HepG2 (cell line): Measurements from ENCODE around the gene ANKRD65. TPM values are rescaled to one million over a fixed set of nuclear protein-coding genes. Genes with fewer than 3 reads are reported as not detected.

Source experiments
- FOSL1 ChIP-seq: sonication (generic); formaldehyde crosslinking; IDR thresholded peaks from 2 replicates; pipeline ENCODE4 v1.9.0; 2021; ENCODE audit warnings: missing genetic modification reagents, borderline replicate concordance
- HNF4A ChIP-seq: sonication (generic); formaldehyde crosslinking; IDR thresholded peaks from 2 replicates; pipeline ENCODE4 v1.4.0; 2020; ENCODE audit warnings: missing genetic modification reagents
- KLF16 ChIP-seq, 2 experiments: sonication (generic) in 1 of 2; formaldehyde crosslinking in 1 of 2; IDR thresholded peaks; 2 replicates each; pipeline versions ENCODE4 v1.6.1 to v1.8.0; 2016 to 2023; ENCODE audit warnings: missing genetic modification reagents in 2 of 2, missing compliant biosample characterization in 1 of 2
- PITX1 ChIP-seq: sonication (generic); formaldehyde crosslinking; IDR thresholded peaks from 2 replicates; pipeline ENCODE4 v1.5.1; 2020; ENCODE audit warnings: mild to moderate bottlenecking, missing genetic modification reagents
- PTBP1 ChIP-seq: fragments of 200-400 bp; formaldehyde crosslinking; IDR thresholded peaks from 2 replicates; pipeline ENCODE4 v1.6.1; 2018; ENCODE audit warnings: low read length, low read depth; ENCODE audit not compliant: poor library complexity, severe bottlenecking
- RARG ChIP-seq: sonication (generic); formaldehyde crosslinking; IDR thresholded peaks from 2 replicates; pipeline ENCODE4 v1.4.0; 2020; ENCODE audit warnings: low read depth, mild to moderate bottlenecking, missing genetic modification reagents
- RXRA ChIP-seq: sonication (generic); formaldehyde crosslinking; IDR thresholded peaks from 2 replicates; pipeline ENCODE4 v1.5.1; 2020; ENCODE audit warnings: missing genetic modification reagents
- SIX4 ChIP-seq: sonication (generic); formaldehyde crosslinking; IDR thresholded peaks from 2 replicates; pipeline ENCODE4 v1.4.0; 2020; ENCODE audit warnings: missing genetic modification reagents
- TOPORS ChIP-seq: sonication (generic); formaldehyde crosslinking; IDR thresholded peaks from 2 replicates; pipeline ENCODE4 v1.8.0; 2023; ENCODE audit warnings: mild to moderate bottlenecking, missing genetic modification reagents
- ZNF430 ChIP-seq: sonication (generic); formaldehyde crosslinking; IDR thresholded peaks from 2 replicates; pipeline ENCODE4 v1.9.0; 2021; ENCODE audit warnings: mild to moderate bottlenecking, missing genetic modification reagents
- ZNF619 ChIP-seq: sonication (generic); formaldehyde crosslinking; IDR thresholded peaks from 2 replicates; pipeline ENCODE4 v1.4.0; 2020; ENCODE audit warnings: mild to moderate bottlenecking, missing genetic modification reagents
- polyA plus RNA-seq, 8 experiments: library from polyadenylated mRNA; depleted of rRNA in 3 of 8; stranded (reverse) in 7 of 8; unstranded in 1 of 8; fragments of >200 nt; fragmentation: Illumina TruSeq in 4 of 8; extraction: Trizol in 4 of 8; gene quantifications; 2 replicates each; pipeline versions ENCODE4 v1.2.1 to v1.2.3, GENCODE V29; 2011 to 2016; ENCODE audit warnings: low read depth in 4 of 8, missing spikeins in 1 of 8, mixed read lengths in 1 of 8; ENCODE audit not compliant: insufficient read depth in 1 of 8
- total RNA-seq, 5 experiments: library from RNA; depleted of rRNA; stranded (reverse); fragments of >200 nt; fragmentation: Illumina TruSeq; extraction: Trizol; gene quantifications; 2 replicates each; pipeline ENCODE4 v1.2.3, GENCODE V29; 2016; ENCODE audit warnings: low read depth in 1 of 5
- TF ChIP-seq, protein P1 (sequence below): sonication (generic); formaldehyde crosslinking; IDR thresholded peaks from 2 replicates; pipeline ENCODE4 v1.4.0; 2020; ENCODE audit warnings: missing genetic modification reagents
- TF ChIP-seq, protein P2 (sequence below): sonication (generic); formaldehyde crosslinking; IDR thresholded peaks from 2 replicates; pipeline ENCODE4 v1.8.0; 2022; ENCODE audit warnings: mild to moderate bottlenecking, missing genetic modification reagents, borderline replicate concordance
- TF ChIP-seq, protein P3 (sequence below): IDR thresholded peaks from 2 replicates; pipeline ENCODE4 v1.6.1; 2016; ENCODE audit warnings: low read depth
- TF ChIP-seq, protein P4 (sequence below), 2 experiments: sonication (generic) in 1 of 2; formaldehyde crosslinking in 1 of 2; IDR thresholded peaks; 2 replicates each; pipeline versions ENCODE4 v1.5.1 to v1.6.1; 2011 to 2020; ENCODE audit warnings: borderline replicate concordance in 1 of 2, low read depth in 1 of 2, low read length in 1 of 2, mild to moderate bottlenecking in 1 of 2, missing genetic modification reagents in 1 of 2, moderate library complexity in 1 of 2
- TF ChIP-seq, protein P5 (sequence below): sonication (generic); formaldehyde crosslinking; IDR thresholded peaks from 2 replicates; pipeline ENCODE4 v1.4.0; 2020; ENCODE audit warnings: missing genetic modification reagents, borderline replicate concordance
- TF ChIP-seq, protein P6 (sequence below): IDR thresholded peaks from 2 replicates; pipeline ENCODE4 v1.6.1; 2012; ENCODE audit warnings: low read depth, low read length, improper control_type of control experiment

Gene ANKRD65
- total and polyA plus RNA-seq, 2 of the 13 experiments (the other 11 are each of a cell fraction or from before 2014, with no cell fraction given) = 12.1 to 30.1 TPM

DNA sequence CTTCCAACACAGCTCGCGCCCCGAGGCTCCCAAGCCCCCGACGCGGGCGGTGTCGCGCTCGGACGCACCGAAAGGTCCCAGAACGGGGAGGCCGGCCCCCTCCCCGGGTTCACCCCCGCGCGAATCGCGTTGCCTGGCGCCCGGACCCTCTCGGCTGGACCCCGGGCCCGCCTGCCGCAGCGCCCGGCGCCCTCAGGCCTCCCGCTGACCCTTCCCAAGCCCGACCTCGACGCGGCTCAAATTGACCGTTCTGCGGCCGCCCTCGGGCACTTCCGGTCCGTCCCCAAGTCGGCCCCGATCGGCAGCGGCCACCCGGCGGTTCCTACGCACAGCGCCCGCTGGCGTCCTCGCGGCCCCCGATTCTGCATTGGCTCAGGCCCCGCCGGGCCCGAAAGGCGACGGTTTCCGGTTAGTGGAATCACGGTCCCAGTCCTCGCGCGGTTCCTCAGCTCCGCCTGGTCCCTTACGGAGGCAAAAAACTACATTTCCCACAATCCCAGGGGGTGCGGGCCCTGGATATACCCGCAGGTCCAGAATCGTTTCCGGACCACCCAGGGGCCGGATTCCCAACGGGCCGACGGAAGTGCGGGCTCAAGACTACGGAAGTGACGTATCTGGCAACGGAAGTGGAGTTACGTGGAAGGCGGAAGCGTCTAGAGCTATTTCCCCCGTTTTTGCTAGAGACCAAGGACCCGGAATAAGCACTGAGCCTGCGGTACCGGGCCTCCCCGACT lies 46.0 kb downstream of the ANKRD65 start, which contains the start of gene AURKAIP1 (continued):
- TF ChIP-seq SIX4 (CRISPR knock-in tag) (peak; percentile 68), RARG (no peak), RXRA (peak; percentile 90), ZNF619 (CRISPR knock-in tag) (peak; percentile 99), PTBP1 (no peak), TOPORS (peak; percentile 25), FOSL1 (CRISPR knock-in tag) (no peak), ZNF430 (CRISPR knock-in tag) (peak; percentile 88), HNF4A (CRISPR knock-in tag) (peak; percentile 49), PITX1 (peak; percentile 85), KLF16 (CRISPR knock-in tag; IDR thresholded peaks at IDR 0.05) (peak in 1 of 2 experiments; percentile 98; a peak in 2 of 4 replicates)
- TF ChIP-seq, protein P1, sequence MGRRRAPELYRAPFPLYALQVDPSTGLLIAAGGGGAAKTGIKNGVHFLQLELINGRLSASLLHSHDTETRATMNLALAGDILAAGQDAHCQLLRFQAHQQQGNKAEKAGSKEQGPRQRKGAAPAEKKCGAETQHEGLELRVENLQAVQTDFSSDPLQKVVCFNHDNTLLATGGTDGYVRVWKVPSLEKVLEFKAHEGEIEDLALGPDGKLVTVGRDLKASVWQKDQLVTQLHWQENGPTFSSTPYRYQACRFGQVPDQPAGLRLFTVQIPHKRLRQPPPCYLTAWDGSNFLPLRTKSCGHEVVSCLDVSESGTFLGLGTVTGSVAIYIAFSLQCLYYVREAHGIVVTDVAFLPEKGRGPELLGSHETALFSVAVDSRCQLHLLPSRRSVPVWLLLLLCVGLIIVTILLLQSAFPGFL (CRISPR knock-in tag) = peak; percentile 77; the same call in 1 of the 2 replicates
- TF ChIP-seq, protein P2, sequence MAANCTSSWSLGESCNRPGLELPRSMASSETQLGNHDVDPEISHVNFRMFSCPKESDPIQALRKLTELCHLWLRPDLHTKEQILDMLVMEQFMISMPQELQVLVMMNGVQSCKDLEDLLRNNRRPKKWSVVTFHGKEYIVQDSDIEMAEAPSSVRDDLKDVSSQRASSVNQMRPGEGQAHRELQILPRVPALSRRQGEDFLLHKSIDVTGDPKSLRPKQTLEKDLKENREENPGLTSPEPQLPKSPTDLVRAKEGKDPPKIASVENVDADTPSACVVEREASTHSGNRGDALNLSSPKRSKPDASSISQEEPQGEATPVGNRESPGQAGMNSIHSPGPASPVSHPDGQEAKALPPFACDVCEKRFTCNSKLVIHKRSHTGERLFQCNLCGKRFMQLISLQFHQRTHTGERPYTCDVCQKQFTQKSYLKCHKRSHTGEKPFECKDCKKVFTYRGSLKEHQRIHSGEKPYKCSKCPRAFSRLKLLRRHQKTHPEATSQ (CRISPR knock-in tag) = peak; percentile 44; the same call in 1 of the 2 replicates
- TF ChIP-seq, protein P3, sequence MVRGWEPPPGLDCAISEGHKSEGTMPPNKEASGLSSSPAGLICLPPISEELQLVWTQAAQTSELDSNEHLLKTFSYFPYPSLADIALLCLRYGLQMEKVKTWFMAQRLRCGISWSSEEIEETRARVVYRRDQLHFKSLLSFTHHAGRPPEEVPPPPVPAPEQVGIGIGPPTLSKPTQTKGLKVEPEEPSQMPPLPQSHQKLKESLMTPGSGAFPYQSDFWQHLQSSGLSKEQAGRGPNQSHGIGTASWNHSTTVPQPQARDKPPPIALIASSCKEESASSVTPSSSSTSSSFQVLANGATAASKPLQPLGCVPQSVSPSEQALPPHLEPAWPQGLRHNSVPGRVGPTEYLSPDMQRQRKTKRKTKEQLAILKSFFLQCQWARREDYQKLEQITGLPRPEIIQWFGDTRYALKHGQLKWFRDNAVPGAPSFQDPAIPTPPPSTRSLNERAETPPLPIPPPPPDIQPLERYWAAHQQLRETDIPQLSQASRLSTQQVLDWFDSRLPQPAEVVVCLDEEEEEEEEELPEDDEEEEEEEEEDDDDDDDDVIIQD (CRISPR knock-in tag) = peak; percentile 40; the same call in 1 of the 2 replicates
- TF ChIP-seq, protein P4, sequence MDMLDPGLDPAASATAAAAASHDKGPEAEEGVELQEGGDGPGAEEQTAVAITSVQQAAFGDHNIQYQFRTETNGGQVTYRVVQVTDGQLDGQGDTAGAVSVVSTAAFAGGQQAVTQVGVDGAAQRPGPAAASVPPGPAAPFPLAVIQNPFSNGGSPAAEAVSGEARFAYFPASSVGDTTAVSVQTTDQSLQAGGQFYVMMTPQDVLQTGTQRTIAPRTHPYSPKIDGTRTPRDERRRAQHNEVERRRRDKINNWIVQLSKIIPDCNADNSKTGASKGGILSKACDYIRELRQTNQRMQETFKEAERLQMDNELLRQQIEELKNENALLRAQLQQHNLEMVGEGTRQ (IDR thresholded peaks at IDR 0.05; ENCODE audit: low read depth, low read length) = no peak
- TF ChIP-seq, protein P4 (CRISPR knock-in tag; IDR thresholded peaks at IDR 0.05; ENCODE audit: borderline replicate concordance) = peak; percentile 18; the same call in 1 of the 2 replicates
- TF ChIP-seq, protein P5, sequence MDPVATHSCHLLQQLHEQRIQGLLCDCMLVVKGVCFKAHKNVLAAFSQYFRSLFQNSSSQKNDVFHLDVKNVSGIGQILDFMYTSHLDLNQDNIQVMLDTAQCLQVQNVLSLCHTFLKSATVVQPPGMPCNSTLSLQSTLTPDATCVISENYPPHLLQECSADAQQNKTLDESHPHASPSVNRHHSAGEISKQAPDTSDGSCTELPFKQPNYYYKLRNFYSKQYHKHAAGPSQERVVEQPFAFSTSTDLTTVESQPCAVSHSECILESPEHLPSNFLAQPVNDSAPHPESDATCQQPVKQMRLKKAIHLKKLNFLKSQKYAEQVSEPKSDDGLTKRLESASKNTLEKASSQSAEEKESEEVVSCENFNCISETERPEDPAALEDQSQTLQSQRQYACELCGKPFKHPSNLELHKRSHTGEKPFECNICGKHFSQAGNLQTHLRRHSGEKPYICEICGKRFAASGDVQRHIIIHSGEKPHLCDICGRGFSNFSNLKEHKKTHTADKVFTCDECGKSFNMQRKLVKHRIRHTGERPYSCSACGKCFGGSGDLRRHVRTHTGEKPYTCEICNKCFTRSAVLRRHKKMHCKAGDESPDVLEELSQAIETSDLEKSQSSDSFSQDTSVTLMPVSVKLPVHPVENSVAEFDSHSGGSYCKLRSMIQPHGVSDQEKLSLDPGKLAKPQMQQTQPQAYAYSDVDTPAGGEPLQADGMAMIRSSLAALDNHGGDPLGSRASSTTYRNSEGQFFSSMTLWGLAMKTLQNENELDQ = peak; percentile 58
- TF ChIP-seq, protein P6, sequence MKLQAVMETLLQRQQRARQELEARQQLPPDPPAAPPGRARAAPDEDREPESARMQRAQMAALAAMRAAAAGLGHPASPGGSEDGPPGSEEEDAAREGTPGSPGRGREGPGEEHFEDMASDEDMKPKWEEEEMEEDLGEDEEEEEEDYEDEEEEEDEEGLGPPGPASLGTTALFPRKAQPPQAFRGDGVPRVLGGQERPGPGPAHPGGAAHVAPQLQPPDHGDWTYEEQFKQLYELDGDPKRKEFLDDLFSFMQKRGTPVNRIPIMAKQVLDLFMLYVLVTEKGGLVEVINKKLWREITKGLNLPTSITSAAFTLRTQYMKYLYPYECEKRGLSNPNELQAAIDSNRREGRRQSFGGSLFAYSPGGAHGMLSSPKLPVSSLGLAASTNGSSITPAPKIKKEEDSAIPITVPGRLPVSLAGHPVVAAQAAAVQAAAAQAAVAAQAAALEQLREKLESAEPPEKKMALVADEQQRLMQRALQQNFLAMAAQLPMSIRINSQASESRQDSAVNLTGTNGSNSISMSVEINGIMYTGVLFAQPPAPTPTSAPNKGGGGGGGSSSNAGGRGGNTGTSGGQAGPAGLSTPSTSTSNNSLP = peak; percentile 59; the same call in 1 of the 2 replicates
